Stomach (tissue), 4 donors: ENCODE measurements around the gene E2F7.

ENCODE experiments used
- CTCF ChIP-seq, 7 experiments: fragments of 450-650 bp in 4 of 7; fragments of 200-600 bp in 3 of 7; sonication (generic) in 3 of 7; IDR thresholded peaks; one replicate each; pipeline ENCODE4 v1.5.1; 2016 to 2019; ENCODE audit warnings: antibody characterized with exemption in 7 of 7, control low read depth in 2 of 7, mild to moderate bottlenecking in 1 of 7
- EP300 ChIP-seq: sonication (generic); formaldehyde crosslinking; IDR thresholded peaks from one replicate; pipeline ENCODE4 v1.6.1; 2017; ENCODE audit warnings: antibody characterized with exemption
- POLR2A ChIP-seq, 4 donors: fragments of 450-650 bp; IDR thresholded peaks; one replicate each; pipeline ENCODE4 v1.6.1; 2016; ENCODE audit warnings: antibody characterized with exemption in 4 of 4, control low read depth in 2 of 4, mild to moderate bottlenecking in 1 of 4, moderate library complexity in 1 of 4
- POLR2AphosphoS5 ChIP-seq, 3 donors: sonication (generic); formaldehyde crosslinking; IDR thresholded peaks; one replicate each; pipeline ENCODE4 v1.6.1; 2016; ENCODE audit warnings: antibody characterized with exemption in 3 of 3

- TF ChIP-seq CTCF (IDR thresholded peaks at IDR 0.05), result no peak
- no peak for TF ChIP-seq POLR2A (IDR thresholded peaks at IDR 0.05)
- no peak for TF ChIP-seq POLR2AphosphoS5 (IDR thresholded peaks at IDR 0.05)
- TF ChIP-seq EP300, result no peak
Observed at GRCh38 chr12:77042833-77043232, 22.5 kb downstream of the E2F7 start.
